OCI-LY1 (cell line): ENCODE data around the gene CUX1.

Source experiments
- CTCF ChIP-seq: fragments of 200-600 bp; sonication (generic), shearing (Covaris generic); IDR thresholded peaks from 2 replicates; pipeline ENCODE4 v1.5.1; 2017; ENCODE audit warnings: mild to moderate bottlenecking, antibody characterized with exemption, low read length, moderate library complexity, mixed read lengths
- EZH2 ChIP-seq: fragments of 200-600 bp; sonication (generic), shearing (Covaris generic); IDR thresholded peaks from 2 replicates; pipeline ENCODE4 v1.8.0; 2017; ENCODE audit warnings: borderline replicate concordance, mixed run types, mild to moderate bottlenecking, antibody characterized with exemption, low read length, moderate library complexity, mixed read lengths

- TF ChIP-seq CTCF: no peak
- no peak for TF ChIP-seq EZH2
These were observed 347.7 kb downstream of the CUX1 start for GRCh38 chr7:102165136-102165535.
